Measurements from ENCODE around the gene LYPD3.
A peak's percentile ranks its signal among the peaks of the same experiment; 100 is the strongest.
"Not testable (repeated sequence)": the region's sequence is repeated elsewhere in the genome, so short reads cannot be mapped to it uniquely, and the experiment has no call there.

The LYPD3 gene

GRCh38 chr19:43437712-43438111 lies 27.7 kb downstream of the LYPD3 start:
- H3K4me3 ChIP-seq (replicated peaks; ENCODE audit: low read depth, low read length) = no peak overlapping the region
- no peak for DNase-seq (ENCODE audit: low read depth)
- TF ChIP-seq CTCF (IDR thresholded peaks at IDR 0.05; ENCODE audit: low read length, missing control alignments) = no peak

- not testable (repeated sequence) for H3K4me3 ChIP-seq (replicated peaks; ENCODE audit: low read depth, low read length); DNase-seq (ENCODE audit: low read depth)
These were observed 28.1 kb downstream of the LYPD3 start for GRCh38 chr19:43437284-43437683.

- TF ChIP-seq CTCF (IDR thresholded peaks at IDR 0.05; ENCODE audit: low read length, missing control alignments) = no peak
- no peak overlapping the region for H3K4me3 ChIP-seq (replicated peaks; ENCODE audit: low read depth, low read length)
- no peak for DNase-seq (ENCODE audit: low read depth)
These were observed 29.6 kb downstream of the LYPD3 start for GRCh38 chr19:43435775-43436174.

GRCh38 chr19:43433689-43434088 lies 31.7 kb downstream of the LYPD3 start:
- TF ChIP-seq CTCF (IDR thresholded peaks at IDR 0.05; ENCODE audit: low read length, missing control alignments) = no peak
- no peak overlapping the region for H3K4me3 ChIP-seq (replicated peaks; ENCODE audit: low read depth, low read length)
- no peak for DNase-seq (ENCODE audit: low read depth)

GRCh38 chr19:43433358-43433673 lies 32.1 kb downstream of the LYPD3 start:
- DNase-seq (ENCODE audit: low read depth) = no peak
- H3K4me3 ChIP-seq (replicated peaks; ENCODE audit: low read depth, low read length) = no peak overlapping the region
- no peak for TF ChIP-seq CTCF (IDR thresholded peaks at IDR 0.05; ENCODE audit: low read length, missing control alignments)

- H3K4me3 ChIP-seq (replicated peaks; ENCODE audit: low read depth, low read length) = no peak overlapping the region
- no peak for DNase-seq (ENCODE audit: low read depth)
- no peak for TF ChIP-seq CTCF (IDR thresholded peaks at IDR 0.05; ENCODE audit: low read length, missing control alignments)
These were observed 34.4 kb downstream of the LYPD3 start for GRCh38 chr19:43430976-43431375.

- no peak overlapping the region for H3K4me3 ChIP-seq (replicated peaks; ENCODE audit: low read depth, low read length)
- peak; percentile 9 for TF ChIP-seq CTCF (IDR thresholded peaks at IDR 0.05; ENCODE audit: low read length, missing control alignments)
- DNase-seq (ENCODE audit: low read depth) = no peak
These were observed 35.2 kb downstream of the LYPD3 start for GRCh38 chr19:43430142-43430710.

All from fibroblast of pulmonary artery (primary cell).